ENCODE results near the gene SHISA5.
"Not testable (repeated sequence)": the region's sequence is repeated elsewhere in the genome, so short reads cannot be mapped to it uniquely, and the experiment has no call there.

The SHISA5 gene, protein sequence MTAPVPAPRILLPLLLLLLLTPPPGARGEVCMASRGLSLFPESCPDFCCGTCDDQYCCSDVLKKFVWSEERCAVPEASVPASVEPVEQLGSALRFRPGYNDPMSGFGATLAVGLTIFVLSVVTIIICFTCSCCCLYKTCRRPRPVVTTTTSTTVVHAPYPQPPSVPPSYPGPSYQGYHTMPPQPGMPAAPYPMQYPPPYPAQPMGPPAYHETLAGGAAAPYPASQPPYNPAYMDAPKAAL

DNA sequence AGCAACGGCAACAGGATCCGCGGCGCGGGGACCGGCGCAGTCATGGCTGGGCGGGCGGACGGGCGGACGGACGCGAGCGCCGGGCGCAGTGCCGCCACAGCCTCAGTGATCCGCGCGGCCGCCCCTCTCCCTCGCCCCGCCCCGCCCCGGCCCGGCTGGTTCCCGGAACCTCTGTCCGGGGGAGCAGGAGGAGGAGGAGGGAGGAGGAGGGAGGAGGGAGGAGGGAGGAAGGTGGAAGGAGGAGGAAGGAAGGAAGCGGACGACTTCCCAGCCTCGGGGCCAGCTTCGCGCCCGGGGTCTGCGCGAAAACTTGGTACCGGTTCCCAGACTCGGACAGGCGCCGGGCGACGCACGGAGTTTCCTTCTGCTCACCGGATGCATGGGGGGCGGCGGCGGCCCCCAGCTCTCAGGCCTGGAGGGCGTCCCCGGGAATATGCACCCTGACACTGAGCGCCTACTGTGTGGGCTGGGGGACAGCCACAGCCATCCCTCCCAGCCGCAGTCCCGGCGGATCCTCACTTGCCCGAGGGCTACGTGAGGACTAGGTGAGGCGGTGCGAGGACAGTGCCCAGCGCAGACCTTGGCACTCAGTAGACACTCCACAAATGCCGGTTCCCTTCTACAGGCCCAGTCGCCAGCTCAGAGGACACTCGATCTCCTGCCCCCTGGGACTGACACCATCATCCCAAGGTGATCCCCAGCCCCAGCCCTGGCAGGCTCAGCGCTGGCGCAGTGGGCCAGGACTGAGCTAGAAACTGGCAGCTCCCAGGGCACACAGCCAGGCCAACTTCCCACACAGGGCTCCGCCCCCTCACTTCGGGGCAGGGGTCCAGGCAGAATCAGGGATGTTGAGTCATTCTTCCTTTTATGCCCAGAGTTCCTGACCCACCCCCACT, at the start of gene SHISA5:
TSS of gene SHISA5 (minus strand) at position 124 of the 896 bp plus-strand sequence. CDS start at position 44, 80 bp downstream.
- DNase-seq (ENCODE audit: low read depth) = peak; percentile 41

- DNase-seq (ENCODE audit: low read depth) = no peak
These were observed 49.4 kb upstream of the SHISA5 start for GRCh38 chr3:48553361-48553760.

DNA sequence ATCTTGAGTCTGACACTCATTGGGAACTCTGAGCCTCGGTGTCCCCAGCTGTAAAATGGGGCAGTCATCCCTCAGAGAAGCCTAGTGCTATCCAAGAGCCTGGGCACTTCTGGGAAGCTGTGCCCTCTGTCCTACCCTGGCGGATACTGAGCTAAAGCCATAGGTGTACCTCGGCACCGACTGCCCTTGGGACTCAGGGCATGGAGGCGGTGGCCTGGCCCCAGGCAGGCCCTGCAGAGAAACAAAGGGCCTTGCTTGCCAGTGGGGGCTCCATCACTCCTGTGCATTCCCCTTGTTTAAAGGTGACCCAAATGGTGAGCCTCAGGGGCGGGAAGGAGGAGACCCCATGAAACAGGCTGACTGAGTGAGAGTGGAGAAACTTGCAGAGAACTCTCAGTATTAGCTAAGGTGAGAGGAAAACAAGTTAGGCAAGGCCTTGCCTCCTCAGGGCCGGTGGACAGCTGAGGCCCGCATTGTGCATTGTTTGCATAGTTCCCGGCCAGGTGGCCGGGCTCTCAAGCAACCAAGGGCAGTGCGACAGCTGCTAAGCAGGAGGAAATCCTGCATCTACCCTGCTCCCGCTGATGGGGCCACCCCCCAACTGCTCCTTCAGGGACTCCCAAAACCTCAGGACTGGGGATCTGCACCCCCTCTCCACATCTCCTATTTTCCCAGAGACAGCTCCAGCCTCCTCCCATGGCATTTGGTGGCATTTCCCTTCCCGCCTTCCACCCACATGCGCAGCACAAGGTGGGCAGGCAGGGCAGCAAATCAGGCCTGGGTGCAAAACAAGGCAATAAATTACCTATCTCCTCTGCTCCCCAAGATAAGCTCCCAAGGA, 48.4 kb upstream of the SHISA5 start:
- DNase-seq (ENCODE audit: low read depth) = no peak

GRCh38 chr3:48551651-48552050, 47.7 kb upstream of the SHISA5 start:
- DNase-seq (ENCODE audit: low read depth) = not testable (repeated sequence)

DNA sequence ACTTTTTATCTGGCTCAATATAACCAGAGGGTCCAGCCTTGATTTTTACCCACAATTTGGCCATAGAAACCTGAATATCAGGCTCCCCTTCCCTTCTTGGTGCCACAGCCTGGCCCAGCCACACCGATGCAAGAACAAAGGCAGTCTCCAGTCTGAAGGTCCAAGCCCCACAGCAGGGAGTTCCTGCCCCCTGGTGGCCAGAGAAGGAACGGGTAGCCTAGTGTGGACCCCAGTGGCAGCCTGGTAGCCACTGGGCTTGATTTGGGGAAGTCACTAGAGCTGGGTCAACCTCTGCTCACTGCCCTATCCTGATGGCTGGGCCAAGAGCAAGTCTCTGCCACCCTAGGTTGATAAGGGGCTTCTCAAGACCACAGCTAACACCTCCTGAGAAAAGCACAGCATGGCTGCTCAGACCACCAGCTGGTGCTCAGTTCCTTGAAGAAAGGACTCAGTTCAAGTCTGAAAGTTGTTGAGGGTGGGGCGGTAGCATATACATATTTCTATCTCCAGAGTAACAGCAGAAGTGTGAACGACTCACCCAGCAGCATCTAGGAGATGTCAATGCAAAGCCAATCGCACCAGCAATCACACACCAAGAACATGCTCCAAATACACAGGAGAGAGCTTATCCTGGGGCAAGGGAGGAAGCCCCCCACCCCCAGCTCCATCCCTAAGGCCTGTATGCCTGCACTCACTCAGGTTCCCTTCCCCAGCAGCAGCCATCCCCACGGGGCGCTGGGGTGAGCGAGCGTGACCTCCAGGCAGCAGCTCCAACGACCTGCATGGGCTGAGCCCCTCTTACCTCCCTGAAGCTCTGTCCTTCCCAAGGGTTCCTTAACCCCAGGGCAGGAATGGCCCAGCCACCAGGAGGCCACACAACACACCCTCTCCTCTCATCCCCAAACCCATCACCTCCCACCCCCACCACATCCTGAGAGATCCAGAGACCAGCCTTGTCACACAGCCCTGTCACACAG, 45.0 kb upstream of the SHISA5 start:
- peak; percentile 83 for DNase-seq (ENCODE audit: low read depth)

- DNase-seq (ENCODE audit: low read depth) = no peak
These were observed 44.2 kb upstream of the SHISA5 start for GRCh38 chr3:48548126-48548525.

- DNase-seq (ENCODE audit: low read depth) = no peak
These were observed 42.3 kb upstream of the SHISA5 start for GRCh38 chr3:48546203-48546829.

GRCh38 chr3:48544141-48544540, 40.2 kb upstream of the SHISA5 start:
- DNase-seq (ENCODE audit: low read depth) = no peak

DNA sequence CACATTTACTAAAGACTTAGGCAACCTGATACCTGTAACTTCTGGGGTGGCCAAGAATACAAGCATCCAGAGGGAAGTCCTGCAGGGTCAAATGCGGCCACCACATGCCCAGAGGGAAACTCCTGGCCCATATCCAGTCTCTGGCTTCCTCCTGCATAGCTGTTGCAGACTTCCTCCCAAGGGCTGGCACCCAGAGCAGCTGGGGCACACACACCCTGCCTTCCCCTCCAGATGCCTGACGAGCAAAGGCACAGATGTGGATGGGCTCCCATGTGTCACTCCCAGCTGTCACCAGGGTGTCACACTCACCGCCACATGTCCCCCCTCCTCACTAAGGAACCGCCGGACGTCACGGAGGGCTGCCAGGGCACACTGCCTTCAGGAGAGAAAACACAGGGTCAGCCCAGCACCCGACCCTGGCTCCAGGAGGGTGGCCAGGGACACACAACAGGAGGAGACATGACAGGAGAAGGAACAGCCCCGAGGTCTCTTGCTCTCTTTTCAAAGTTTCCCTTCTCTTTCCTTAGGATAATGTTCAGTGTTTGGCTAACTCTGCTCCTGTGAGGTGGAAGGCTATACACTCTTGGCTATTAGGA, 39.4 kb upstream of the SHISA5 start:
- no peak for DNase-seq (ENCODE audit: low read depth)

DNA sequence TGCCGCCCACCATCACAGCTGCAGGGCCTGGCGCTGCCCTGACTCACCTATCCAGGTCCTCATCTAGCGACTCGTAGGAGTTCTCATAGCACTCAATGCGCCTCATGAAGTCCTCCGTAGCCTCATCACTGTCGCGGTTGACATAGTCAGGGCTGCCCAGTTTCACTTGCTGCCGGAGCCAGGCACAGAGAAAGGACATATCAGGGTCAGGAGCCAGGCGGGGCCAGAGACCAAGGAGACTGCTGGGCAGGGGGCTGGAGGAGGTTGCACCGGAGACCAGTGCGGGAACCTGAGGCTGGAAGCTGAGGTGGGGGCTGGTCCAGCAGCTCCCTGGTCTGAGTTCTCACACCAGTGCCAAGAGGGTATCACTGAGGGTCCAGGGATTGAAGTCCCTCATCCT, 34.5 kb upstream of the SHISA5 start:
- DNase-seq (ENCODE audit: low read depth) = no peak

- DNase-seq (ENCODE audit: low read depth) = no peak
These were observed 32.8 kb upstream of the SHISA5 start for GRCh38 chr3:48536785-48537184.

DNA sequence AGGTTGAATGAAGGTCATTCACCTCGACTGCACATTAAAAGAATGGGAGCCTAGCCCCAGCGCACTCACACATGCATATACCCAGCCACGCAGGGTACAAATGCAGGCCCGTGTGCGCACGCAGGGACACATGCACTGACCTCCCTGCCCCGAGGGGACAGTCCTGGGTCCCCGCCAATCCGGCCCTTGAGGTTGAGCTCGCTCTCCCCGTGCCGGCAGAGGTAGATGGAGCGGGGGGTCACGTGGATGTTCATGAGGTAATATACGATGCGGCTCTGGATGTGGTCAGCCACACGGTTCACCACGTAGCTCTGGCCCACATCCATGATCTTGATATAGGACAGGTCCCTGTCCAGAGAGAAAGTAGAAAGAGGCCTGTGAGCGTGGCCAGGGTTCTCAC, 32.1 kb upstream of the SHISA5 start:
- DNase-seq (ENCODE audit: low read depth) = no peak

GRCh38 chr3:48535578-48535977, 31.6 kb upstream of the SHISA5 start:
- DNase-seq (ENCODE audit: low read depth) = no peak

GRCh38 chr3:48532977-48533337, 29.0 kb upstream of the SHISA5 start:
- no peak for DNase-seq (ENCODE audit: low read depth)

- no peak for DNase-seq (ENCODE audit: low read depth)
These were observed 28.4 kb upstream of the SHISA5 start for GRCh38 chr3:48532271-48532976.

- DNase-seq (ENCODE audit: low read depth) = not testable (repeated sequence)
These were observed 26.7 kb upstream of the SHISA5 start for GRCh38 chr3:48530701-48531100.

DNA sequence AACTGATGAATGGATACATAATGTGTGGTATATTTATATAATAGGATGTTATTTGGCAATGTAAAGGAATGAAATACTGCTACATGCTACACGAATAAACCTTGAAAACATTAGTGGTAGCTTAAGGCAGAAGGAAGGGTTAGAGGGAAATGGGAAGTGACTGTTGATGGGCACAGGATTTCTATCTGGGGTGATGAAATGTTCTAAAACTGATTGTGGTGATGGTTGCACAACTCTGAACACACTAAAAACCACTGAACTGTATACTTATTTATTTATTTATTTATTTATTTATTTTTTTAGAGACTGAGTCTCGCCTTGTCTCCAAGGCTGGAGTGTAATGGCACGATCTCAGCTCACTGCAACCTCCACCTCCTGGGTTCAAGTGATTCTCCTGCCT, 24.8 kb upstream of the SHISA5 start:
- DNase-seq (ENCODE audit: low read depth) = no peak

- no peak for DNase-seq (ENCODE audit: low read depth)
These were observed 24.1 kb upstream of the SHISA5 start for GRCh38 chr3:48528048-48528447.

DNA sequence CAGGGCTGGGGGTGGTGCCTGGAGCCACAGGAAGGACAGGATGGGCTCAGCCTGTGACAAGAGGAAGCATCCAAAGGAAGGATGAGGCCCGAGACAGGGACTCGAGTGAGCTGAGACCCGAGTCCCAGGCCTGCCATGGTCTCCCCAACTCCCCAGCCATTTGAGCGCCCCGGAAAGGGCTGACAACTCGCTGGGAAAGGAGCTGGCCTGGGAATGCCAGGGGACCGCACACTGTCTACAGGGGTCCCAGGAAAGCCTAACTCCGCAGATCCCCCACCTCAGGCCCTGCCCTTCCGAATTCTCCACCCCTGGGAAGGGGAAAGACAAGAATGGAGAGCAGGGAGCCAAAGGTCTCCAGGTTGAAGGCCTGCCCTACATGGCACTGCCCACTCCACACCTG, 21.0 kb upstream of the SHISA5 start:
- no peak for DNase-seq (ENCODE audit: low read depth)

DNA sequence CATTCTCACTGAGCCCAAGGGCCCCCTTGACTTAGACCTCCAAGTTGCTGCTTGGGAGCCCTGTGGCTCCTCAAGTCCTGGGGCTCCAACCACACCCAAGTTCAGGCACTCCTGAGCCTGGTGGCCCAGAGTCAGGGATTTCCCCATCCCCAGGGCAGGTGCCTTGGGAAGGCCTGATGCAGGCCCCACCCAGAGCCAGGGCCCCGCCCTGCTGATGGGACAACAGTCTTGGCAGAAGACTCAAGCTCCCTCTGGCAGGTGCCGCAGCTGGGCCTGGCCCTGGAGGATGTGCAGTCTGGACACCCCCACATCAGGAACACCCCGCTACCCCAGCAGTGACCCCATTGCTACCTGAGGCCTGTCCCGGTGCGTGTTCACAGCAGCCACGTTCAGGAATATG, 17.7 kb upstream of the SHISA5 start:
- DNase-seq (ENCODE audit: low read depth) = no peak
